PFSK-1 (cell line): ENCODE results near the gene SPATA33.

Experiments
- POLR2AphosphoS5 ChIP-seq: IDR thresholded peaks from 2 replicates; pipeline ENCODE4 v1.6.1; 2012; ENCODE audit warnings: low read depth, mild to moderate bottlenecking, control low read depth, low read length, moderate library complexity
- TAF1 ChIP-seq: IDR thresholded peaks from 2 replicates; pipeline ENCODE4 v1.6.1; 2012; ENCODE audit warnings: low read length, control low read depth, borderline replicate concordance; ENCODE audit not compliant: insufficient read depth
- TF ChIP-seq, protein P1 (sequence below), 2 experiments: IDR thresholded peaks; 2 replicates each; pipeline versions ENCODE4 v1.6.1 to v1.8.0; 2011 to 2012; ENCODE audit warnings: low read depth in 2 of 2, low read length in 2 of 2, control low read depth in 1 of 2, inconsistent platforms in 1 of 2, mild to moderate bottlenecking in 1 of 2, moderate library complexity in 1 of 2; ENCODE audit not compliant: insufficient read depth in 1 of 2

DNA sequence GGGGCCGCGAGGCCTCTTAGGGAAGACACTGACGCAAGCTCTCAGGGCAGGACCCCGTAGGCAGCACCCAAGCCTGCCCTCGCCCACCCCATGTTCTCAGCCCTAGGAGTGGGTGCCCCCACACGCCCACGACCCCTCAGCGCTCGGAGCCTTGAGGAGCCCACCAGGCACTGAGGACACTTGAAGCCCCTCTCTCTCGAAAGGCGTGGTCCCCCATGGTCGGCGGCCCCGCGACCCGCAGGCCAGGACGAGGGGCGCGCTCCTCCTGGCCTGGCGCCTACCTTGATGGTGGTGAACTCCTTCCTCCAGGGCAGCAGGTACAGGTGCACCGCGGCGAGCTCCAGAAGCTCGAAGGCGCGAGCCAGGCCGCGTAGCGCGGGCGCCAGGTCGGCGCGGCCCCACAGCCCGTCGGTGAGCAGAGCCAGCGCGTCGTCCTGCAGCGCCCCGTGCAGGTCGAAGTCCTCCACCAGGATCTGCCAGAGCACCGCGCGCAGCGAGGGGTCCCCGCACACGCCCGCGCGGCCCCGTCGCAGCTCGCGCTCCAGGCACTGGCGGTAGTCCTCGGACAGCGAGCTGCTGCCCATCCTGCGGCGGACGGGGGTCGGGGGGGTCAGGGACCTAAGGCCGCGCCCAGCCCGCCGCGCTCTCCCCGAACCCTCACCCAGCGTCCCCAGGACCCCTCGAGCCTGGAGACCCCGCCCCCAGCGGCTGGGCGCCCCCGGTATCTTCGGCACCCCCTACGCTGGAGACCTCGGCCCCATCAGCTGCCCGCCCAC, 43.2 kb downstream of the SPATA33 start:
- TF ChIP-seq POLR2AphosphoS5 (no peak), TAF1 (no peak)
- TF ChIP-seq, protein P1, sequence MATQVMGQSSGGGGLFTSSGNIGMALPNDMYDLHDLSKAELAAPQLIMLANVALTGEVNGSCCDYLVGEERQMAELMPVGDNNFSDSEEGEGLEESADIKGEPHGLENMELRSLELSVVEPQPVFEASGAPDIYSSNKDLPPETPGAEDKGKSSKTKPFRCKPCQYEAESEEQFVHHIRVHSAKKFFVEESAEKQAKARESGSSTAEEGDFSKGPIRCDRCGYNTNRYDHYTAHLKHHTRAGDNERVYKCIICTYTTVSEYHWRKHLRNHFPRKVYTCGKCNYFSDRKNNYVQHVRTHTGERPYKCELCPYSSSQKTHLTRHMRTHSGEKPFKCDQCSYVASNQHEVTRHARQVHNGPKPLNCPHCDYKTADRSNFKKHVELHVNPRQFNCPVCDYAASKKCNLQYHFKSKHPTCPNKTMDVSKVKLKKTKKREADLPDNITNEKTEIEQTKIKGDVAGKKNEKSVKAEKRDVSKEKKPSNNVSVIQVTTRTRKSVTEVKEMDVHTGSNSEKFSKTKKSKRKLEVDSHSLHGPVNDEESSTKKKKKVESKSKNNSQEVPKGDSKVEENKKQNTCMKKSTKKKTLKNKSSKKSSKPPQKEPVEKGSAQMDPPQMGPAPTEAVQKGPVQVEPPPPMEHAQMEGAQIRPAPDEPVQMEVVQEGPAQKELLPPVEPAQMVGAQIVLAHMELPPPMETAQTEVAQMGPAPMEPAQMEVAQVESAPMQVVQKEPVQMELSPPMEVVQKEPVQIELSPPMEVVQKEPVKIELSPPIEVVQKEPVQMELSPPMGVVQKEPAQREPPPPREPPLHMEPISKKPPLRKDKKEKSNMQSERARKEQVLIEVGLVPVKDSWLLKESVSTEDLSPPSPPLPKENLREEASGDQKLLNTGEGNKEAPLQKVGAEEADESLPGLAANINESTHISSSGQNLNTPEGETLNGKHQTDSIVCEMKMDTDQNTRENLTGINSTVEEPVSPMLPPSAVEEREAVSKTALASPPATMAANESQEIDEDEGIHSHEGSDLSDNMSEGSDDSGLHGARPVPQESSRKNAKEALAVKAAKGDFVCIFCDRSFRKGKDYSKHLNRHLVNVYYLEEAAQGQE (IDR thresholded peaks at IDR 0.05; ENCODE audit: insufficient read depth in 1 of 2, low read depth in 2 of 2, low read length in 2 of 2): no peak
